K562 (cell line): Measurements from ENCODE around the gene TEP1. TPM values are rescaled to one million over a fixed set of nuclear protein-coding genes. Genes with fewer than 3 reads are reported as not detected.

ENCODE experiments used
- CBX1 ChIP-seq: sonication (generic); IDR thresholded peaks from 2 replicates; pipeline ENCODE4 v1.6.1; 2016; ENCODE audit warnings: antibody characterized with exemption, low read depth, mild to moderate bottlenecking
- CHD1 ChIP-seq: fragments of 200-600 bp; sonication (generic); IDR thresholded peaks from one replicate; pipeline ENCODE4 v1.6.1; 2012; ENCODE audit warnings: mild to moderate bottlenecking, moderate library complexity, low read length, inconsistent platforms
- CREM ChIP-seq: IDR thresholded peaks from 2 replicates; pipeline ENCODE4 v1.6.1; 2014; ENCODE audit warnings: antibody characterized with exemption, low read depth
- DLX4 ChIP-seq: fragments of 250-450 bp; sonication (Bioruptor Pico); IDR thresholded peaks from 2 replicates; pipeline ENCODE4 v1.6.1; 2021; ENCODE audit warnings: mild to moderate bottlenecking
- EGR1 ChIP-seq: fragments of 450-650 bp; conservative IDR thresholded peaks from 2 replicates; pipeline ENCODE4 v1.6.1; 2017; ENCODE audit warnings: mild to moderate bottlenecking
- IFI16 ChIP-seq: fragments of 250-450 bp; sonication (Bioruptor Pico); IDR thresholded peaks from 2 replicates; pipeline ENCODE4 v2.1.2; 2022; ENCODE audit warnings: mild to moderate bottlenecking, inconsistent platforms
- MAFG ChIP-seq: fragments of 450-650 bp; conservative IDR thresholded peaks from 2 replicates; pipeline ENCODE4 v1.6.1; 2016; ENCODE audit warnings: missing genetic modification characterization, missing compliant biosample characterization
- MEIS2 ChIP-seq: fragments of 450-650 bp; IDR thresholded peaks from 2 replicates; pipeline ENCODE4 v1.6.1; 2014; ENCODE audit warnings: mild to moderate bottlenecking; ENCODE audit not compliant: partially characterized antibody
- MTA1 ChIP-seq: fragments of 450-650 bp; IDR thresholded peaks from 2 replicates; pipeline ENCODE4 v1.6.1; 2017; ENCODE audit warnings: borderline replicate concordance
- NCOA2 ChIP-seq, 2 experiments: fragments of 450-650 bp; IDR thresholded peaks; 2 replicates each; pipeline ENCODE4 v1.6.1; 2018; ENCODE audit warnings: mild to moderate bottlenecking in 2 of 2, moderate library complexity in 1 of 2; ENCODE audit not compliant: partially characterized antibody in 2 of 2
- NFATC3 ChIP-seq: fragments of 450-650 bp; IDR thresholded peaks from 2 replicates; pipeline ENCODE4 v1.6.1; 2017; ENCODE audit warnings: mild to moderate bottlenecking
- NFIC ChIP-seq: fragments of 450-650 bp; IDR thresholded peaks from 2 replicates; pipeline ENCODE4 v1.6.1; 2017; ENCODE audit warnings: mild to moderate bottlenecking, inconsistent platforms
- NR4A1 ChIP-seq, 2 experiments: fragments of 250-450 bp in 1 of 2; fragments of 450-650 bp in 1 of 2; sonication (Bioruptor Pico) in 1 of 2; IDR thresholded peaks; 2 replicates each; pipeline versions ENCODE4 v1.4.0 to v1.6.1; 2016 to 2020; ENCODE audit warnings: mild to moderate bottlenecking in 2 of 2, missing compliant biosample characterization in 1 of 2, missing genetic modification characterization in 1 of 2, moderate library complexity in 1 of 2
- PML ChIP-seq: IDR thresholded peaks from 2 replicates; pipeline ENCODE4 v1.6.1; 2012; ENCODE audit warnings: low read length, inconsistent platforms
- RBM34 ChIP-seq: fragments of 200-400 bp; formaldehyde crosslinking; IDR thresholded peaks from 2 replicates; pipeline ENCODE4 v1.6.1; 2018; ENCODE audit warnings: low read length, borderline replicate concordance; ENCODE audit not compliant: insufficient read depth
- SIN3A ChIP-seq, 2 experiments: fragments of 150-350 bp in 1 of 2; IDR thresholded peaks; 2 replicates each; pipeline ENCODE4 v1.6.1; 2011 to 2016; ENCODE audit warnings: borderline replicate concordance in 2 of 2, low read depth in 2 of 2, low read length in 2 of 2, mild to moderate bottlenecking in 2 of 2, moderate library complexity in 2 of 2; ENCODE audit not compliant: control insufficient read depth in 1 of 2
- SNIP1 ChIP-seq: fragments of 450-650 bp; IDR thresholded peaks from 2 replicates; pipeline ENCODE4 v1.7.1; 2017; ENCODE audit warnings: low read depth, mild to moderate bottlenecking
- SRSF3 ChIP-seq: fragments of 200-400 bp; formaldehyde crosslinking; IDR thresholded peaks from 2 replicates; pipeline ENCODE4 v1.6.1; 2016; ENCODE audit warnings: mild to moderate bottlenecking, low read length, moderate library complexity; ENCODE audit not compliant: insufficient read depth
- TFAP4 ChIP-seq: sonication (generic); formaldehyde crosslinking; IDR thresholded peaks from 2 replicates; pipeline ENCODE4 v1.8.0; 2022; ENCODE audit warnings: missing genetic modification reagents, mild to moderate bottlenecking, moderate library complexity, borderline replicate concordance
- ZNF316 ChIP-seq: fragments of 450-650 bp; IDR thresholded peaks from 2 replicates; pipeline ENCODE4 v1.6.1; 2016
- polyA plus RNA-seq, 8 experiments: library from polyadenylated mRNA; depleted of rRNA in 4 of 8; stranded (reverse) in 5 of 8; unstranded in 3 of 8; fragments of >200 nt; fragmentation: Nextera tagmentation in 2 of 8; fragmentation: Illumina TruSeq in 1 of 8; extraction: Ambion mirVana in 2 of 8; extraction: Trizol in 1 of 8; gene quantifications; 2 replicates each; pipeline versions ENCODE4 v1.2.1 to v1.2.3, GENCODE V29; 2011 to 2014; ENCODE audit warnings: inconsistent platforms in 1 of 8, missing spikeins in 1 of 8
- total RNA-seq, 7 experiments: library from RNA; depleted of rRNA in 6 of 7; stranded (reverse); fragments of >200 nt in 6 of 7; fragmentation: Illumina TruSeq in 2 of 7; extraction: Trizol in 2 of 7; gene quantifications; 2 replicates each; pipeline versions ENCODE4 v1.2.1 to v1.2.3, GENCODE V29; 2011 to 2021; ENCODE audit warnings: low replicate concordance in 1 of 7
- TF ChIP-seq, protein P1 (sequence below): fragments of 450-650 bp; IDR thresholded peaks from 2 replicates; pipeline ENCODE4 v1.6.1; 2016; ENCODE audit warnings: antibody characterized with exemption
- TF ChIP-seq, protein P2 (sequence below): fragments of 450-650 bp; IDR thresholded peaks from 2 replicates; pipeline ENCODE4 v1.7.0; 2016; ENCODE audit warnings: borderline replicate concordance

Gene TEP1
- total and polyA plus RNA-seq, 9 of the 15 experiments (the other 6 are each of a cell fraction or from before 2014, with no cell fraction given): 1.0 to 12.2 (median 7.1) TPM

GRCh38 chr14:20454516-20455354 lies 41.4 kb upstream of the TEP1 start, which contains the start of the genes APEX1 and OSGEP (continued):
- TF ChIP-seq SIN3A (IDR thresholded peaks at IDR 0.05; ENCODE audit: borderline replicate concordance in 2 of 2, control insufficient read depth in 1 of 2, low read depth in 2 of 2, low read length in 2 of 2): peak; percentile 65 to 91; a peak in 3 of 4 replicates
- peak; percentile 29; the same call in 1 of the 2 replicates for TF ChIP-seq CBX1
- TF ChIP-seq PML: peak; percentile 48; the same call in 1 of the 2 replicates
- peak; percentile 76; the same call in 1 of the 2 replicates for TF ChIP-seq NFATC3
- TF ChIP-seq CHD1: no peak
- TF ChIP-seq SRSF3: no peak
- no peak for TF ChIP-seq ZNF316
- TF ChIP-seq EGR1: peak; percentile 82
- TF ChIP-seq MAFG (tag): no peak
- no peak for TF ChIP-seq SNIP1
- peak; percentile 74 for TF ChIP-seq CREM
- TF ChIP-seq, protein P1, sequence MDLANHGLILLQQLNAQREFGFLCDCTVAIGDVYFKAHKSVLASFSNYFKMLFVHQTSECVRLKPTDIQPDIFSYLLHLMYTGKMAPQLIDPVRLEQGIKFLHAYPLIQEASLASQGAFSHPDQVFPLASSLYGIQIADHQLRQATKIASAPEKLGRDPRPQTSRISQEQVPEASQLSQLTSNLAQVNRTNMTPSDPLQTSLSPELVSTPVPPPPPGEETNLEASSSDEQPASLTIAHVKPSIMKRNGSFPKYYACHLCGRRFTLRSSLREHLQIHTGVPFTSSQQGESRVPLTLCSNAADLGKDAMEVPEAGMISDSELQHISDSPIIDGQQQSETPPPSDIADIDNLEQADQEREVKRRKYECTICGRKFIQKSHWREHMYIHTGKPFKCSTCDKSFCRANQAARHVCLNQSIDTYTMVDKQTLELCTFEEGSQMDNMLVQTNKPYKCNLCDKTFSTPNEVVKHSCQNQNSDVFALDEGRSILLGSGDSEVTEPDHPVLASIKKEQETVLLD: peak; percentile 42; the same call in 1 of the 2 replicates
- TF ChIP-seq, protein P2, sequence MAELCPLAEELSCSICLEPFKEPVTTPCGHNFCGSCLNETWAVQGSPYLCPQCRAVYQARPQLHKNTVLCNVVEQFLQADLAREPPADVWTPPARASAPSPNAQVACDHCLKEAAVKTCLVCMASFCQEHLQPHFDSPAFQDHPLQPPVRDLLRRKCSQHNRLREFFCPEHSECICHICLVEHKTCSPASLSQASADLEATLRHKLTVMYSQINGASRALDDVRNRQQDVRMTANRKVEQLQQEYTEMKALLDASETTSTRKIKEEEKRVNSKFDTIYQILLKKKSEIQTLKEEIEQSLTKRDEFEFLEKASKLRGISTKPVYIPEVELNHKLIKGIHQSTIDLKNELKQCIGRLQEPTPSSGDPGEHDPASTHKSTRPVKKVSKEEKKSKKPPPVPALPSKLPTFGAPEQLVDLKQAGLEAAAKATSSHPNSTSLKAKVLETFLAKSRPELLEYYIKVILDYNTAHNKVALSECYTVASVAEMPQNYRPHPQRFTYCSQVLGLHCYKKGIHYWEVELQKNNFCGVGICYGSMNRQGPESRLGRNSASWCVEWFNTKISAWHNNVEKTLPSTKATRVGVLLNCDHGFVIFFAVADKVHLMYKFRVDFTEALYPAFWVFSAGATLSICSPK: no peak
- no peak for TF ChIP-seq NR4A1 (CRISPR knock-in tag; IDR thresholded peaks at IDR 0.05)
- TF ChIP-seq NR4A1 (tag; IDR thresholded peaks at IDR 0.05): 0 out of 2 replicates have a peak, but pooled peaks have one; percentile 8
- TF ChIP-seq MTA1: peak; percentile 64; the same call in 1 of the 2 replicates
- peak; percentile 45; the same call in 1 of the 2 replicates for TF ChIP-seq TFAP4
- TF ChIP-seq NCOA2 (IDR thresholded peaks at IDR 0.05; ENCODE audit: partially characterized antibody in 2 of 2): peak in 1 of 2 experiments; percentile 98
- no peak for TF ChIP-seq DLX4
- TF ChIP-seq NFIC: peak; percentile 32; the same call in 1 of the 2 replicates
- no peak for TF ChIP-seq RBM34
- TF ChIP-seq IFI16 (CRISPR knock-in tag): no peak
- TF ChIP-seq MEIS2: no peak
